ENCODE data around the gene CLEC11A. TPM values are rescaled to one million over a fixed set of nuclear protein-coding genes. Genes with fewer than 3 reads are reported as not detected.

CLEC11A gene
- total and polyA plus RNA-seq, 9 of the 15 experiments (the other 6 are each of a cell fraction or from before 2014, with no cell fraction given), result 0.39 to 43.9 (median 3.4) TPM

DNA sequence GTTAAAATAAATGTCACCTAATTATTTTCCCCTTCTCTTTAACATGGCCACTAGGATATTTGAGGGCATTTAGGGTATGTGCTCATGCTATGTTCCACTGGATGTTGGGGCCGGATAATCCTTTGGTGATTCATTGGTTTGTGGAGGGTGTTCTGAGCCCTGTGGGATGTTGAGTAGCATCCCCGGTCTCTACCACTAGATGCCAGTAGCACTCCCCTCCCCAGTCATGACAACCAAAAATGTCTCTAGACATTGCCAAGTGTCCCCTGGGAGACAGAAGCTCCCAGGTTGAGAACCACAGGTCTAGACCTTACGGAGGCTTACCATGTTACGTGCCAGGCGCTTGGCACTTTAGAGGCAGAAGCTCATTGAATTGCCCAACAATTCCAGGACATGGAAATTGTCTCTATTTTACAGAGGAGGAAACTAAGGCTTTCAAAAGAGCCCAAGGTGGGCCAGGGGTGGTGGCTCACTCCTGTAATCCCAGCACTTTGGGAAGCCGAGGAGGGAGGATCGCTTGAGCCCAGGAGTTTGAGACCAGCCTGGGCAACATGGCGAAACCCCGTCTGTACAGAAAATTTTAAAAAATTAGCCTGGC is 17.6 kb upstream of the CLEC11A start (continued):
- TF ChIP-seq, protein P1, sequence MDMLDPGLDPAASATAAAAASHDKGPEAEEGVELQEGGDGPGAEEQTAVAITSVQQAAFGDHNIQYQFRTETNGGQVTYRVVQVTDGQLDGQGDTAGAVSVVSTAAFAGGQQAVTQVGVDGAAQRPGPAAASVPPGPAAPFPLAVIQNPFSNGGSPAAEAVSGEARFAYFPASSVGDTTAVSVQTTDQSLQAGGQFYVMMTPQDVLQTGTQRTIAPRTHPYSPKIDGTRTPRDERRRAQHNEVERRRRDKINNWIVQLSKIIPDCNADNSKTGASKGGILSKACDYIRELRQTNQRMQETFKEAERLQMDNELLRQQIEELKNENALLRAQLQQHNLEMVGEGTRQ (CRISPR knock-in tag; IDR thresholded peaks at IDR 0.05), result no peak
- TF ChIP-seq ZNF583 (CRISPR knock-in tag; IDR thresholded peaks at IDR 0.05) (no peak), DDX20 (tag; IDR thresholded peaks at IDR 0.05; ENCODE audit: low read depth) (no peak), REST (IDR thresholded peaks at IDR 0.05; ENCODE audit: borderline replicate concordance) (peak; percentile 87), REST (CRISPR knock-in tag; IDR thresholded peaks at IDR 0.05; ENCODE audit: low read depth) (no peak), LEF1 (IDR thresholded peaks at IDR 0.05) (no peak), ZC3H8 (IDR thresholded peaks at IDR 0.05) (no peak), STAG1 (CRISPR knock-in tag; IDR thresholded peaks at IDR 0.05; ENCODE audit: borderline replicate concordance) (peak; percentile 81), OTX1 (CRISPR knock-in tag; IDR thresholded peaks at IDR 0.05) (no peak), ETV5 (CRISPR knock-in tag; IDR thresholded peaks at IDR 0.05; ENCODE audit: low read depth) (0 out of 2 replicates have a peak, but pooled peaks have one; percentile 26), IRF1 (CRISPR knock-in tag; IDR thresholded peaks at IDR 0.05; ENCODE audit: borderline replicate concordance) (no peak), SMC3 (conservative IDR thresholded peaks at IDR 0.05; ENCODE audit: insufficient read depth, low read depth, low read length) (peak; percentile 88), MYNN (IDR thresholded peaks at IDR 0.05) (no peak), MYNN (CRISPR knock-in tag; IDR thresholded peaks at IDR 0.05) (no peak), HMGN3 (IDR thresholded peaks at IDR 0.05; ENCODE audit: borderline replicate concordance, extremely low read depth, insufficient read length, low read depth, low read length) (no peak), ZNF347 (CRISPR knock-in tag; IDR thresholded peaks at IDR 0.05; ENCODE audit: low read depth) (no peak), ZNF586 (CRISPR knock-in tag; conservative IDR thresholded peaks at IDR 0.05) (no peak)
- TF ChIP-seq, protein P2, sequence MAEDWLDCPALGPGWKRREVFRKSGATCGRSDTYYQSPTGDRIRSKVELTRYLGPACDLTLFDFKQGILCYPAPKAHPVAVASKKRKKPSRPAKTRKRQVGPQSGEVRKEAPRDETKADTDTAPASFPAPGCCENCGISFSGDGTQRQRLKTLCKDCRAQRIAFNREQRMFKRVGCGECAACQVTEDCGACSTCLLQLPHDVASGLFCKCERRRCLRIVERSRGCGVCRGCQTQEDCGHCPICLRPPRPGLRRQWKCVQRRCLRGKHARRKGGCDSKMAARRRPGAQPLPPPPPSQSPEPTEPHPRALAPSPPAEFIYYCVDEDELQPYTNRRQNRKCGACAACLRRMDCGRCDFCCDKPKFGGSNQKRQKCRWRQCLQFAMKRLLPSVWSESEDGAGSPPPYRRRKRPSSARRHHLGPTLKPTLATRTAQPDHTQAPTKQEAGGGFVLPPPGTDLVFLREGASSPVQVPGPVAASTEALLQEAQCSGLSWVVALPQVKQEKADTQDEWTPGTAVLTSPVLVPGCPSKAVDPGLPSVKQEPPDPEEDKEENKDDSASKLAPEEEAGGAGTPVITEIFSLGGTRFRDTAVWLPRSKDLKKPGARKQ (CRISPR knock-in tag; IDR thresholded peaks at IDR 0.05), result no peak
